Measurements from ENCODE around the gene TIMM44.

DNA sequence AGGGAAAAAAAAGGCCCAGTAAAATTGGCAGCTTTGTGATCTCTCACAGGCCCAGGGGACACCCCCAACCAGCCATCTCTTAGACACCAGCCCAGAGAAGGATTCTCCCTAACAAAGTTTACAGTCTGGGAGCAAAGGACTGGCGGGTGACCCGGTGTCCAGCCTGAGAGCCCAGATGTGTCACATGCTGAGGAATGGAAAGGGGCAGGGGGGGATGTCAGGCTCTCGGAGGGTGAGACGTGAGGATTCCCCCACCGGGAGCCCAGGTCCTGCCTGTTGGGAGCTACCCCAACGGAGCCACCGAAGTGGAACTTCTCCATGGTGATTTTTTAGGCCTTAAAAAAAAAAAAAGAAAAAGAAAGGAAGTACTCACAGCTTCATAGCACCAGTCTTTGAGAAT lies 12.7 kb downstream of the TIMM44 start:
- TF ChIP-seq, protein P1, sequence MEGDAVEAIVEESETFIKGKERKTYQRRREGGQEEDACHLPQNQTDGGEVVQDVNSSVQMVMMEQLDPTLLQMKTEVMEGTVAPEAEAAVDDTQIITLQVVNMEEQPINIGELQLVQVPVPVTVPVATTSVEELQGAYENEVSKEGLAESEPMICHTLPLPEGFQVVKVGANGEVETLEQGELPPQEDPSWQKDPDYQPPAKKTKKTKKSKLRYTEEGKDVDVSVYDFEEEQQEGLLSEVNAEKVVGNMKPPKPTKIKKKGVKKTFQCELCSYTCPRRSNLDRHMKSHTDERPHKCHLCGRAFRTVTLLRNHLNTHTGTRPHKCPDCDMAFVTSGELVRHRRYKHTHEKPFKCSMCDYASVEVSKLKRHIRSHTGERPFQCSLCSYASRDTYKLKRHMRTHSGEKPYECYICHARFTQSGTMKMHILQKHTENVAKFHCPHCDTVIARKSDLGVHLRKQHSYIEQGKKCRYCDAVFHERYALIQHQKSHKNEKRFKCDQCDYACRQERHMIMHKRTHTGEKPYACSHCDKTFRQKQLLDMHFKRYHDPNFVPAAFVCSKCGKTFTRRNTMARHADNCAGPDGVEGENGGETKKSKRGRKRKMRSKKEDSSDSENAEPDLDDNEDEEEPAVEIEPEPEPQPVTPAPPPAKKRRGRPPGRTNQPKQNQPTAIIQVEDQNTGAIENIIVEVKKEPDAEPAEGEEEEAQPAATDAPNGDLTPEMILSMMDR (IDR thresholded peaks at IDR 0.05), result no peak
- no peak for TF ChIP-seq EP300 (IDR thresholded peaks at IDR 0.05)

All from ovary (tissue), 3 donors.